ENCODE measurements around the gene ADARB2. TPM values are rescaled to one million over a fixed set of nuclear protein-coding genes. Genes with fewer than 3 reads are reported as not detected.
"Not testable (repeated sequence)": the region's sequence is repeated elsewhere in the genome, so short reads cannot be mapped to it uniquely, and the experiment has no call there.

Gene ADARB2
- total and polyA plus RNA-seq, 4 donors: 0.55 to 0.70 (median 0.59) TPM; not detected in 1

DNA sequence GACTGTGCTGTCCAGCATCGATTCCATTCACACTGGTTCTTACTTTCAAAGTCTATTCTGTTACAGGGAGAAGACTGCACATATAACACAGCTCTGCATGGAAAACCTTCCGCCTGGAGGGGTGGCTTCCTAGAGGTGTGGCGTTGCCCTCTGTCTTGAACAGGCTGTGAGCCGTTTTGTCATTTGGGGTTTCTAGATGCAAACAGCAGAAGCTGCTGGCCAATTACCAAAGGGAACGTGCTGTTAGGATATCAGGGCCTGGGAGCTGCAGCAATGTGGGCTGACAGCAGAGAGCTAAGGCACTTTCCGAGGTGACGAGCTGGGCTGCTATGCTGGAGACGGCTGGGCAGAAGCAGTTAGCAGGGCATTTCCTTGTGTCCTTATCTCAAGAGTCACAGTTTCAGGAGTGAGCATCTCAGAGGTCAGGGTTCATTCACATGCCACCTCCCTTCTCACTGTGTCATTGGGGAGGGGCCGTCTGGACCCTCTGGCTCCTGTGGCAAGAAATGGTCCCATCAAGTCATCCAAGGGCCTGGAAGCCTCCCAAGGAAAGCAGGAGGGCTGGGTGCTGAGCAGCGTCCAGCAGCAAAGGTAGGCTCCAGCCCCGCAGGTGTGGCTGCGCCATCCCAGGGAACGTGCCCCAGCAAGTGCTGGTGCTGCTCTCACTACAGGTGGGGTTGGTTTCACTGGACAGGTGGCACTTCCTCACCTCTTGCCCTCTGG lies 574.7 kb downstream of the ADARB2 start:
- Histone ChIP-seq H3K27ac (ENCODE audit: low read depth in 1 of 2, low read length in 2 of 2) (no peak overlapping the region), H3K9me3 (ENCODE audit: control insufficient read depth in 4 of 4, low read length in 3 of 4) (no peaks in the 10 kb centered on the region), H3K36me3 (ENCODE audit: control insufficient read depth in 4 of 4, insufficient read depth in 3 of 4, low read depth in 1 of 4, low read length in 3 of 4) (no peaks in the 10 kb centered on the region), H3K9ac (ENCODE audit: low read depth in 1 of 2, low read length in 2 of 2) (no peak overlapping the region), H3K4me1 (ENCODE audit: control insufficient read depth in 4 of 4, insufficient read depth in 4 of 4, low read length in 3 of 4) (no peaks in the 10 kb centered on the region), H3K4me3 (ENCODE audit: low read depth in 1 of 3, low read length in 3 of 3) (no peak overlapping the region), H3K27me3 (ENCODE audit: control insufficient read depth in 4 of 4, insufficient read depth in 4 of 4, low read length in 3 of 4) (no peaks in the 10 kb centered on the region)
- WGBS: 71% methylated on average over 13 of the region's 13 CpGs
- TF ChIP-seq, protein P1, sequence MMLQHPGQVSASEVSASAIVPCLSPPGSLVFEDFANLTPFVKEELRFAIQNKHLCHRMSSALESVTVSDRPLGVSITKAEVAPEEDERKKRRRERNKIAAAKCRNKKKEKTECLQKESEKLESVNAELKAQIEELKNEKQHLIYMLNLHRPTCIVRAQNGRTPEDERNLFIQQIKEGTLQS (IDR thresholded peaks at IDR 0.05): no peak
- TF ChIP-seq, protein P2, sequence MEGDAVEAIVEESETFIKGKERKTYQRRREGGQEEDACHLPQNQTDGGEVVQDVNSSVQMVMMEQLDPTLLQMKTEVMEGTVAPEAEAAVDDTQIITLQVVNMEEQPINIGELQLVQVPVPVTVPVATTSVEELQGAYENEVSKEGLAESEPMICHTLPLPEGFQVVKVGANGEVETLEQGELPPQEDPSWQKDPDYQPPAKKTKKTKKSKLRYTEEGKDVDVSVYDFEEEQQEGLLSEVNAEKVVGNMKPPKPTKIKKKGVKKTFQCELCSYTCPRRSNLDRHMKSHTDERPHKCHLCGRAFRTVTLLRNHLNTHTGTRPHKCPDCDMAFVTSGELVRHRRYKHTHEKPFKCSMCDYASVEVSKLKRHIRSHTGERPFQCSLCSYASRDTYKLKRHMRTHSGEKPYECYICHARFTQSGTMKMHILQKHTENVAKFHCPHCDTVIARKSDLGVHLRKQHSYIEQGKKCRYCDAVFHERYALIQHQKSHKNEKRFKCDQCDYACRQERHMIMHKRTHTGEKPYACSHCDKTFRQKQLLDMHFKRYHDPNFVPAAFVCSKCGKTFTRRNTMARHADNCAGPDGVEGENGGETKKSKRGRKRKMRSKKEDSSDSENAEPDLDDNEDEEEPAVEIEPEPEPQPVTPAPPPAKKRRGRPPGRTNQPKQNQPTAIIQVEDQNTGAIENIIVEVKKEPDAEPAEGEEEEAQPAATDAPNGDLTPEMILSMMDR (IDR thresholded peaks at IDR 0.05; ENCODE audit: low read depth, low read length, missing input control): no peak
- TF ChIP-seq FOXA1 (IDR thresholded peaks at IDR 0.05) (no peak), NR2F2 (IDR thresholded peaks at IDR 0.05) (no peak)
- DNase-seq (ENCODE audit: low spot score): no peak

- H3K9me3 ChIP-seq (ENCODE audit: control insufficient read depth in 4 of 4, low read length in 3 of 4); DNase-seq (ENCODE audit: low spot score); H3K4me3 ChIP-seq (ENCODE audit: low read depth in 1 of 3, low read length in 3 of 3); H3K27me3 ChIP-seq (ENCODE audit: control insufficient read depth in 4 of 4, insufficient read depth in 4 of 4, low read length in 3 of 4); H3K27ac ChIP-seq (ENCODE audit: low read depth in 1 of 2, low read length in 2 of 2); H3K4me1 ChIP-seq (ENCODE audit: control insufficient read depth in 4 of 4, insufficient read depth in 4 of 4, low read length in 3 of 4); H3K36me3 ChIP-seq (ENCODE audit: control insufficient read depth in 4 of 4, insufficient read depth in 3 of 4, low read depth in 1 of 4, low read length in 3 of 4); H3K9ac ChIP-seq (ENCODE audit: low read depth in 1 of 2, low read length in 2 of 2): not testable (repeated sequence)
- 73% methylated on average over 5 of the region's 5 CpGs for WGBS
These were observed 576.0 kb downstream of the ADARB2 start for GRCh38 chr10:1161315-1161673.

DNA sequence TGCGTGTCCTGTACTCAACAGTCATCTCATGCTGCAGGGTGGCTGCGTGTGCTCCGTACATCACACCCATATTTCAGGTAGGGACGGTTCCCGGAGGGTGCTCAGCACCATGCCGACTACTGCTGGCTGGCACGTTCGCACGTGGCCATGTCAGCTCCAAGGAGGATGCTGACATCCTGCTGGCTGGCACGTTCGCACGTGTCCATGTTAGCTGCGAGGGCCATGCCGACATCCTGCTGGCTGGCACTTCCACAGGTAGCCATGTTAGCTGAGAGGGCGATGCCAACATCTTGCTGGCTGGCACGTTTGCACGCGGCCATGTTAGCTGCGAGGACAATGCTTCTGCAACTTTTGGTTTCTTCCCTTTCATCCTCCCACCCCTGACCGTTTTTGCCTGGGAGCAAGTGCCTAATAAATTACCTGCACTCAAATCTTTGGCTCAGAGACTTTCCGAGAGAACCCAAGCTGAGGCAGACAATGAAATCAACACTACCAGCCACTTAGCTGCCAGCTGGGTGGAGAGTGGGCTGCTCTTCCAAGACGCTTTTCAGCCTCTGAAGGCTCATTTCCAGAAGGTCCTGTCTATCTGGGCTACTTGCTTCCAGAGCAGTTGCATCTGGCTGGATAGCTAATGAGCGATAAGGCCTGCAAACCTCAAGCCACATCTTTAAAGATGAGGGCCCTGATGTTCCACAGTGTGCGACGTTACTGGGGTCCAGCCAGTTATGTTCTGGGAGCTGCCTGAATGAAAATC lies 576.6 kb downstream of the ADARB2 start:
- WGBS: 88% methylated on average over 25 of the region's 25 CpGs
- H3K27ac ChIP-seq (ENCODE audit: low read depth in 1 of 2, low read length in 2 of 2): no peak overlapping the region
- H3K4me3 ChIP-seq (ENCODE audit: low read depth in 1 of 3, low read length in 3 of 3): no peak overlapping the region
- H3K9me3 ChIP-seq (ENCODE audit: control insufficient read depth in 4 of 4, low read length in 3 of 4): no peaks in the 10 kb centered on the region
- H3K4me1 ChIP-seq (ENCODE audit: control insufficient read depth in 4 of 4, insufficient read depth in 4 of 4, low read length in 3 of 4): no peaks in the 10 kb centered on the region
- H3K9ac ChIP-seq (ENCODE audit: low read depth in 1 of 2, low read length in 2 of 2): no peak overlapping the region
- H3K36me3 ChIP-seq (ENCODE audit: control insufficient read depth in 4 of 4, insufficient read depth in 3 of 4, low read depth in 1 of 4, low read length in 3 of 4): no peaks in the 10 kb centered on the region
- no peak for DNase-seq (ENCODE audit: low spot score)
- no peak for TF ChIP-seq MAX (IDR thresholded peaks at IDR 0.05)
- TF ChIP-seq HNF4G (IDR thresholded peaks at IDR 0.05): no peak
- TF ChIP-seq TAF1 (conservative IDR thresholded peaks at IDR 0.05): no peak
- no peaks in the 10 kb centered on the region for H3K27me3 ChIP-seq (ENCODE audit: control insufficient read depth in 4 of 4, insufficient read depth in 4 of 4, low read length in 3 of 4)
